Colonic mucosa (tissue), 4 donors: ENCODE measurements around the gene MZT2B. TPM values are rescaled to one million over a fixed set of nuclear protein-coding genes. Genes with fewer than 3 reads are reported as not detected.
A peak's percentile ranks its signal among the peaks of the same experiment; 100 is the strongest.
"Not testable (repeated sequence)": the region's sequence is repeated elsewhere in the genome, so short reads cannot be mapped to it uniquely, and the experiment has no call there.

ENCODE experiments used
- DNase-seq: peaks from one replicate; pipeline ENCODE4 v3.0.0-alpha.2; 2020
- H3K27ac ChIP-seq: fragments of 200-600 bp; one replicate; pipeline ENCODE4 v1.8.0; 2021
- H3K27me3 ChIP-seq: fragments of 200-600 bp; one replicate; pipeline ENCODE4 v1.8.0; 2021
- H3K36me3 ChIP-seq: fragments of 200-600 bp; one replicate; pipeline ENCODE4 v1.8.0; 2021
- H3K4me1 ChIP-seq: fragments of 200-600 bp; one replicate; pipeline ENCODE4 v1.8.0; 2021; ENCODE audit warnings: mild to moderate bottlenecking
- H3K4me3 ChIP-seq: fragments of 200-600 bp; one replicate; pipeline ENCODE4 v1.8.0; 2021
- H3K9ac ChIP-seq, 2 donors: one replicate each; pipeline ENCODE4 v1.7.0; 2013; ENCODE audit warnings: control low read depth in 2 of 2, low read depth in 2 of 2, low read length in 2 of 2
- H3K9me3 ChIP-seq: fragments of 200-600 bp; one replicate; pipeline ENCODE4 v1.8.0; 2021
- CTCF ChIP-seq: fragments of 200-600 bp; IDR thresholded peaks from one replicate; pipeline ENCODE4 v1.8.0; 2022; ENCODE audit warnings: antibody characterized with exemption, mild to moderate bottlenecking
- intact Hi-C: fragments of 100-400 bp; cut with DNase I; formaldehyde crosslinking; loops from one replicate; pipeline ENCODE4 v1.14.1; 2022
- total RNA-seq, 2 donors: library from RNA; stranded (reverse); fragmentation: NEBNext Ultra II Directional in 1 of 2; extraction: Animal tissue kit (Norgen Biotek cat#: 25700) in 1 of 2; gene quantifications; one replicate each; pipeline ENCODE4 v1.2.1, GENCODE V29; 2021
- donor health status: healthy.
- donor health status: DM: no; HTN: no; CAD: no.
- donor health status: DM: no; HTN: no; CAD: no.

Gene MZT2B
- total RNA-seq, 2 donors from 2014 or later = 240 to 318 TPM

GRCh38 chr2:130183512-130184373, 1.7 kb downstream of the MZT2B start:
- no peak for DNase-seq
- Histone ChIP-seq H3K27ac (no peak overlapping the region), H3K9ac (peak overlapping the region in 1 of 2 donors; percentile 58), H3K36me3 (no peaks in the 10 kb centered on the region), H3K4me3 (no peak overlapping the region), H3K27me3 (no peaks in the 10 kb centered on the region), H3K9me3 (no peaks in the 10 kb centered on the region), H3K4me1 (no peaks in the 10 kb centered on the region)
- no peak for TF ChIP-seq CTCF
- intact Hi-C loops = loop anchor here (5.0 kb wide), 1 partner anchor 154 kb away; no protein-coding TSS in a partner anchor

GRCh38 chr2:130185436-130185835, 3.4 kb downstream of the MZT2B start:
- Histone ChIP-seq H3K9ac (no peak overlapping the region), H3K27me3 (no peaks in the 10 kb centered on the region), H3K4me3 (no peak overlapping the region), H3K9me3 (no peaks in the 10 kb centered on the region), H3K4me1 (no peaks in the 10 kb centered on the region), H3K27ac (no peak overlapping the region), H3K36me3 (no peaks in the 10 kb centered on the region)
- intact Hi-C loops = loop anchor here (5.0 kb wide), 1 partner anchor 1302 kb away; no protein-coding TSS in a partner anchor
- TF ChIP-seq CTCF = no peak
- DNase-seq = no peak

GRCh38 chr2:130185896-130186295, 3.8 kb downstream of the MZT2B start:
- TF ChIP-seq CTCF = no peak
- no peaks in the 10 kb centered on the region for H3K27me3 ChIP-seq
- intact Hi-C loops = loop anchor here (5.0 kb wide), 1 partner anchor 1301 kb away; no protein-coding TSS in a partner anchor
- no peaks in the 10 kb centered on the region for H3K4me1 ChIP-seq
- no peak overlapping the region for H3K4me3 ChIP-seq
- no peaks in the 10 kb centered on the region for H3K36me3 ChIP-seq
- DNase-seq = no peak
- H3K9ac ChIP-seq = no peak overlapping the region
- H3K27ac ChIP-seq = no peak overlapping the region
- H3K9me3 ChIP-seq = no peaks in the 10 kb centered on the region

- Histone ChIP-seq H3K9me3 (no peaks in the 10 kb centered on the region), H3K4me3 (no peak overlapping the region), H3K9ac (no peak overlapping the region), H3K27ac (no peak overlapping the region), H3K36me3 (no peaks in the 10 kb centered on the region), H3K4me1 (no peaks in the 10 kb centered on the region), H3K27me3 (no peaks in the 10 kb centered on the region)
- intact Hi-C loops = loop anchor here (5.0 kb wide), 1 partner anchor 1301 kb away; no protein-coding TSS in a partner anchor
- no peak for TF ChIP-seq CTCF
- DNase-seq = no peak
These were observed 4.3 kb downstream of the MZT2B start for GRCh38 chr2:130186391-130186790.

- H3K36me3 ChIP-seq = no peaks in the 10 kb centered on the region
- intact Hi-C loops = loop anchor here (5.0 kb wide), 1 partner anchor 1300 kb away; no protein-coding TSS in a partner anchor
These were observed 5.2 kb downstream of the MZT2B start for GRCh38 chr2:130187268-130187667.

GRCh38 chr2:130187859-130188792, 6.1 kb downstream of the MZT2B start:
- not testable (repeated sequence) for H3K4me1 ChIP-seq, H3K36me3 ChIP-seq, H3K27me3 ChIP-seq, H3K9ac ChIP-seq, H3K4me3 ChIP-seq, H3K27ac ChIP-seq, DNase-seq, H3K9me3 ChIP-seq
- intact Hi-C loops = loop anchor here (5.0 kb wide), 1 partner anchor 1299 kb away; no protein-coding TSS in a partner anchor

More at GRCh38 chr2:130187268-130187667, 5.2 kb downstream of the MZT2B start:
- no peaks in the 10 kb centered on the region for H3K4me1 ChIP-seq
- no peak overlapping the region for H3K4me3 ChIP-seq
- no peaks in the 10 kb centered on the region for H3K27me3 ChIP-seq
- no peak for DNase-seq
- no peak for TF ChIP-seq CTCF
- H3K9me3 ChIP-seq = no peaks in the 10 kb centered on the region
- H3K9ac ChIP-seq = no peak overlapping the region
- no peak overlapping the region for H3K27ac ChIP-seq

GRCh38 chr2:130188958-130189357, 6.9 kb downstream of the MZT2B start:
- not testable (repeated sequence) for H3K27ac ChIP-seq, H3K27me3 ChIP-seq, H3K9me3 ChIP-seq, H3K4me3 ChIP-seq, H3K9ac ChIP-seq, H3K4me1 ChIP-seq, H3K36me3 ChIP-seq, DNase-seq
- intact Hi-C loops = loop anchor here (5.0 kb wide), 1 partner anchor 1298 kb away; no protein-coding TSS in a partner anchor
